Spleen (tissue), 11 donors: ENCODE results near the gene SLC34A1. TPM values are rescaled to one million over a fixed set of nuclear protein-coding genes. Genes with fewer than 3 reads are reported as not detected.

Experiments used
- DNase-seq: peaks from one replicate; pipeline ENCODE4 v3.0.0-alpha.2; 2020
- H3K27ac ChIP-seq, 8 donors: fragments of 200-600 bp; sonication (generic) in 7 of 8; 1 replicate in 4 of 8; 2 replicates in 4 of 8; pipeline versions ENCODE4 v1.5.0 to v1.8.0; 2016 to 2021; ENCODE audit warnings: inconsistent platforms in 4 of 8, mild to moderate bottlenecking in 4 of 8, moderate library complexity in 1 of 8
- H3K27me3 ChIP-seq, 7 donors: fragments of 200-600 bp; sonication (generic) in 6 of 7; replicated peaks in 1 of 7; 1 replicate in 4 of 7; 2 replicates in 3 of 7; pipeline versions ENCODE4 v1.5.0 to v1.8.0; 2016 to 2021; ENCODE audit warnings: inconsistent platforms in 3 of 7, mild to moderate bottlenecking in 1 of 7
- H3K36me3 ChIP-seq, 6 donors: fragments of 200-600 bp; sonication (generic) in 5 of 6; 1 replicate in 4 of 6; 2 replicates in 2 of 6; pipeline versions ENCODE4 v1.5.0 to v1.8.0; 2016 to 2021; ENCODE audit warnings: inconsistent platforms in 2 of 6
- H3K4me1 ChIP-seq, 6 donors: fragments of 200-600 bp; sonication (generic) in 5 of 6; 1 replicate in 3 of 6; 2 replicates in 3 of 6; pipeline versions ENCODE4 v1.5.0 to v1.8.0; 2016 to 2021; ENCODE audit warnings: inconsistent platforms in 3 of 6
- H3K4me3 ChIP-seq, 8 donors: fragments of 200-600 bp; sonication (generic) in 7 of 8; 1 replicate in 4 of 8; 2 replicates in 4 of 8; pipeline versions ENCODE4 v1.5.0 to v1.8.0; 2016 to 2021; ENCODE audit warnings: inconsistent platforms in 4 of 8, mild to moderate bottlenecking in 4 of 8, moderate library complexity in 2 of 8
- H3K9me3 ChIP-seq, 8 donors: fragments of 200-600 bp; sonication (generic) in 7 of 8; 1 replicate in 4 of 8; 2 replicates in 4 of 8; pipeline versions ENCODE4 v1.5.0 to v1.8.0; 2016 to 2021; ENCODE audit warnings: inconsistent platforms in 4 of 8
- CTCF ChIP-seq, 11 experiments: fragments of 200-600 bp in 7 of 11; fragments of 450-650 bp in 4 of 11; sonication (generic) in 4 of 11; IDR thresholded peaks in 8 of 11; conservative IDR thresholded peaks in 3 of 11; 1 replicate in 7 of 11; 2 replicates in 4 of 11; pipeline versions ENCODE4 v1.4.0 to v1.8.0; 2016 to 2021; ENCODE audit warnings: antibody characterized with exemption in 11 of 11, inconsistent platforms in 4 of 11, mild to moderate bottlenecking in 1 of 11
- POLR2A ChIP-seq, 3 donors: fragments of 450-650 bp; IDR thresholded peaks; one replicate each; pipeline ENCODE4 v1.5.1; 2017; ENCODE audit warnings: antibody characterized with exemption in 3 of 3, mild to moderate bottlenecking in 1 of 3
- POLR2AphosphoS5 ChIP-seq, 3 donors: sonication (generic); formaldehyde crosslinking; IDR thresholded peaks; one replicate each; pipeline ENCODE4 v1.5.1; 2017; ENCODE audit warnings: antibody characterized with exemption in 3 of 3
- WGBS, 5 donors: extraction: QIAGEN DNeasy Blood & Tissue Kit in 3 of 5; methylation state at CpG; one replicate each; pipeline versions ENCODE4 v1.1.5 to v1.1.7; 2013 to 2018; 5-methylcytosine and 5-hydroxymethylcytosine counted together
- intact Hi-C: fragments of 100-400 bp; cut with DNase I; formaldehyde crosslinking; loops from one replicate; pipeline ENCODE4 v1.15.0; 2023; ENCODE audit warnings: low total_unique reads
- polyA plus RNA-seq, 3 donors: library from polyadenylated mRNA; stranded (reverse); fragments of 200-250 nt; gene quantifications; one replicate each; pipeline ENCODE4 v1.2.1, GENCODE V29; 2013
- total RNA-seq, 7 donors: library from RNA; depleted of rRNA in 3 of 7; stranded (reverse); fragments of >200 nt in 3 of 7; fragmentation: NEBNext Ultra II Directional in 4 of 7; extraction: Animal tissue kit (Norgen Biotek cat#: 25700) in 4 of 7; gene quantifications; one replicate each; pipeline versions ENCODE4 v1.1.0 to v1.2.1, GENCODE V29; 2016 to 2021
- donor health status: healthy with polysubstance abuse.
- donor health status: DM: no; HTN: no; CAD: no; lungs with moderate emphysema.
- donor health status: DM: no; HTN: no; CAD: no.
- donor health status: Bipolar disorder and iron deficiency.
- donor health status: healthy.
- donor health status: DM: no; HTN: no; CAD: no.
- donor health status: DM: yes; HTN: yes; CAD: no.

SLC34A1 gene
- total and polyA plus RNA-seq, 10 donors: 0.02 to 0.77 (median 0.14) TPM; not detected in 3

GRCh38 chr5:177353093-177353492 lies 31.1 kb upstream of the SLC34A1 start:
- Histone ChIP-seq H3K9me3 (peaks cover 0 to 5% (median 0%) of the 10 kb centered on the region in 8 donors), H3K4me3 (no peak overlapping the region), H3K27me3 (no peaks in the 10 kb centered on the region), H3K4me1 (peaks cover 40 to 96% (median 63%) of the 10 kb centered on the region in 6 donors), H3K27ac (peak overlapping the region in 2 of 8 donors; percentile 25 to 92), H3K36me3 (peaks cover 0 to 23% (median 10%) of the 10 kb centered on the region in 6 donors)
- peak; percentile 3 for DNase-seq
- 41 to 75% (median 59%) methylated on average over 5 of the region's 5 CpGs for WGBS, 5 donors
- intact Hi-C loops: no loop called here
- TF ChIP-seq CTCF (IDR thresholded peaks at IDR 0.05 in 8 of 11, conservative IDR thresholded peaks at IDR 0.05 in 3 of 11): no peak
- TF ChIP-seq POLR2AphosphoS5 (IDR thresholded peaks at IDR 0.05): no peak
- TF ChIP-seq POLR2A (IDR thresholded peaks at IDR 0.05): no peak

GRCh38 chr5:177354256-177354655 lies 30.0 kb upstream of the SLC34A1 start:
- Histone ChIP-seq H3K4me3 (no peak overlapping the region), H3K9me3 (peaks cover 0 to 5% (median 0%) of the 10 kb centered on the region in 8 donors), H3K4me1 (peaks cover 40 to 96% (median 64%) of the 10 kb centered on the region in 6 donors), H3K27ac (peak overlapping the region in 1 of 8 donors; percentile 43), H3K27me3 (no peaks in the 10 kb centered on the region), H3K36me3 (peaks cover 0 to 11% (median 6%) of the 10 kb centered on the region in 6 donors)
- DNase-seq: no peak
- TF ChIP-seq POLR2AphosphoS5 (IDR thresholded peaks at IDR 0.05) (no peak), POLR2A (IDR thresholded peaks at IDR 0.05) (no peak), CTCF (IDR thresholded peaks at IDR 0.05 in 8 of 11, conservative IDR thresholded peaks at IDR 0.05 in 3 of 11) (no peak)
- intact Hi-C loops: no loop called here
- WGBS, 5 donors: 90 to 96% (median 93%) methylated on average over 3 of the region's 3 CpGs

- H3K9me3 ChIP-seq: peaks cover 0 to 5% (median 0%) of the 10 kb centered on the region in 8 donors
- 64 to 78% (median 72%) methylated on average over 3 of the region's 3 CpGs for WGBS, 5 donors
- intact Hi-C loops: no loop called here
- H3K36me3 ChIP-seq: peaks cover 0 to 7% (median 2%) of the 10 kb centered on the region in 6 donors
- no peak for DNase-seq
- no peak overlapping the region for H3K4me3 ChIP-seq
- TF ChIP-seq POLR2A (IDR thresholded peaks at IDR 0.05) (no peak), CTCF (IDR thresholded peaks at IDR 0.05 in 8 of 11, conservative IDR thresholded peaks at IDR 0.05 in 3 of 11) (no peak), POLR2AphosphoS5 (IDR thresholded peaks at IDR 0.05) (no peak)
- H3K4me1 ChIP-seq: peaks cover 40 to 96% (median 64%) of the 10 kb centered on the region in 6 donors
- no peaks in the 10 kb centered on the region for H3K27me3 ChIP-seq
- H3K27ac ChIP-seq: peak overlapping the region in 1 of 8 donors; percentile 43
Measured at GRCh38 chr5:177354711-177355110, 29.5 kb upstream of the SLC34A1 start.

GRCh38 chr5:177355162-177355867 lies 28.9 kb upstream of the SLC34A1 start:
- no peaks in the 10 kb centered on the region for H3K27me3 ChIP-seq
- intact Hi-C loops: no loop called here
- no peak overlapping the region for H3K4me3 ChIP-seq
- H3K27ac ChIP-seq: peak overlapping the region in 1 of 8 donors; percentile 43
- H3K36me3 ChIP-seq: peaks cover 0 to under 1% (median 0%) of the 10 kb centered on the region in 6 donors
- H3K4me1 ChIP-seq: peaks cover 37 to 96% (median 63%) of the 10 kb centered on the region in 6 donors
- WGBS, 5 donors: 74 to 100% (median 88%) methylated on average over 1 of the region's 1 CpG
- peaks cover 0 to 5% (median 0%) of the 10 kb centered on the region in 8 donors for H3K9me3 ChIP-seq
- DNase-seq: peak; percentile 1
- TF ChIP-seq CTCF (IDR thresholded peaks at IDR 0.05 in 8 of 11, conservative IDR thresholded peaks at IDR 0.05 in 3 of 11) (no peak), POLR2AphosphoS5 (IDR thresholded peaks at IDR 0.05) (no peak), POLR2A (IDR thresholded peaks at IDR 0.05) (no peak)
